HG03060 (cell line): Measurements from ENCODE around the gene MCTP1.
"Not testable (repeated sequence)": the region's sequence is repeated elsewhere in the genome, so short reads cannot be mapped to it uniquely, and the experiment has no call there.

Experiments
- ATAC-seq: cut with Tn5 transposase; IDR thresholded peaks from one replicate; pipeline ENCODE4 v1.9.1; 2021; ENCODE audit warnings: low read depth, moderate number of reproducible peaks; ENCODE audit not compliant: unreplicated experiment

The MCTP1 gene

DNA sequence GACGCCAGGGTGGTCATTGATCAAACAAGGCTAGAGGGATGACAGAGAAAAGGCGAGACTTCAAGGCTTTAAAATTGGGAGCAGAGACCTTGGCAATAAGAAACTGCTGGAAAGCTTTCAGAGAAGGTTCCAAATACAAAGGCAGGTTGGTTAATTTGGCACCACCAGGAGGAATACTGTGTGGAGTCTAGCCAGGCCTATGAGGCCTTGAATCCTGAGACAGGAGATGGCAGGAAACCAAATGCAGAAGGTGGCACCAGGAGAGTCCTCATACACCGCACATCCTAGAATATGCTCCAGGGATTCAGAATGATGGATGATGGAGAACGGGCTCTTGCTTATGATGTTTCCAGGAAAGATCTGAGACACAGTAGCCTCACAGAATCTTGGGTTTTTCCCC lies 90.0 kb downstream of the MCTP1 start:
- no peak for ATAC-seq

GRCh38 chr5:95191330-95191729 lies 93.6 kb downstream of the MCTP1 start:
- ATAC-seq, result peak; percentile 83

- ATAC-seq, result no peak
Observed at GRCh38 chr5:95184924-95185323, 100.0 kb downstream of the MCTP1 start.

GRCh38 chr5:95181644-95182043 lies 103.2 kb downstream of the MCTP1 start:
- ATAC-seq, result no peak

- no peak for ATAC-seq
Observed at GRCh38 chr5:95178046-95178651, 106.7 kb downstream of the MCTP1 start.

GRCh38 chr5:95177456-95177855 lies 107.4 kb downstream of the MCTP1 start:
- ATAC-seq, result no peak

- ATAC-seq, result no peak
Observed at GRCh38 chr5:95175106-95175505, 109.8 kb downstream of the MCTP1 start.

DNA sequence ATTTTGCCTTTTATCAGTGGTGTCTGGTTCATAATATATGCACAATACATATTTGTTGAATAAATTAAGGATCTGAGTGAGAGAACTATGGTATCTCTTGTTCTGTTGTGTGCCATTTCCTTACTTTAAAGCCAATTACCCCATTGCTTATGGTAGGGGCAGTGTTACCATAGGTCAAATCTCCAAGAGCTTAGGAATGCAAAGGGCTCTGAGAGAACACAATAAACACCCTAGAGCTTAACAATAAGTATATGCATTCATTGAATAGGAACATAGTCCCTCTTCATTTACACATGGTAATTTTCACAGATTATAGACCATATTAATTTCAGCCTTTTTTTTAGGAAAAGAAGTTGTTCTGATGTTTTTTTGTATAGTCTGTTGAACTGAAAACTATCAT lies 112.2 kb downstream of the MCTP1 start:
- ATAC-seq, result no peak

DNA sequence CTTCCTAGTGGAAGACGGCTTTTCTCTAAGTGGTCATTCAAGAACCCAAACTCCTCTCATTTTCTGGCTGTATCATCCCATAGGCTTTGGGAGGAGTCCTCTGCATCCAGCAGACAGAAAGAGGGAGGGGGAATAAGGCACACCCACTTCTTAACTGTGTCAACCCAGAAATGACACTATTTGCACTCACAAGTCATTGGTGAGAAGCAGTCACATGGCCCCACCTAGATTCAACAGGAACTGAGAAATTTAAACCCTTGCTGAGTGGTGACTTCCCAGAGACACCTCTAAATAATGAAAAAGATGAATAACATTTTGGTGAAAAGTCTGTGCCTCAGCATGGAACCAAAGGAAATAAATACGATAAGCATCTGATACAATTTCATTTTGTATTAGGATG lies 120.0 kb downstream of the MCTP1 start:
- ATAC-seq, result no peak

GRCh38 chr5:95163079-95163478 lies 121.8 kb downstream of the MCTP1 start:
- ATAC-seq, result no peak

GRCh38 chr5:95162231-95162992 lies 122.5 kb downstream of the MCTP1 start:
- ATAC-seq, result no peak

DNA sequence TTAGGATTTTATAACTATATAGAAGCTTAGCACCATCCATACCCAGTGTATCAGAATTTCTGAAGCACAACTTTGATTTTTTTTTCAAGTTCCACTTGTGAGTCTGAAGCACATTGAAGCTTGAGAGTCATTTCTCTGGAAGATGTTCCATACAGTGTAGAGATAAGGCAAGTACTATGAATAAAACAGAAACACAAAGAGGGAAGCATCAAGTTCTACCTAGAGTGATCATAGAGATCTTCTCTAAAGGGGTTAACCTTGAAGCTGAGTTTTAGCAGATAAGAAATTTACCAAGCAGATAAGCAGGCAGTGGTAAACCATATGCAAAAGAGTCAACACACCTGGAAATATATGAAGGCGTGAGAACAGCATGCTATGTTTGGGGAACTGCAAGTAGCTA lies 125.3 kb downstream of the MCTP1 start:
- no peak for ATAC-seq

DNA sequence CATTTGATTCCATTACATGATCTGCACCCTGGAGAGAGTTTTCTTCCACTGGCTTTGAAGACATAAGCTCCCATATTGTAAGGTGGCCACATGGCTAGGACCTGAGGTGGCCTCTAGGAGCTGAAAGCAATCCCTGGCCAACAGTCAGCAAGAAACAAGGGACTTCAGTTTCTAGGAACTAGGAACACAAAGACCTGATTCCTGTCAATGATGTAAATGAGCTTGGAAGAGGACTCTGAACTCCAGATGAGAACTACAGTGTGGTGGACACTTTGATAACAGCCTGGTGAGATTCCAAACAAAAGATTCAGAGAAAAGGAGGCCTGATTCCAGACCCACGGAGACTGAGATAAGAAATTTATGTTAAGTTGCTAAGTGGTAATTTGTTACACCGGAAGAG lies 129.0 kb downstream of the MCTP1 start:
- ATAC-seq, result no peak

GRCh38 chr5:95153511-95153910 lies 131.4 kb downstream of the MCTP1 start:
- ATAC-seq, result no peak

DNA sequence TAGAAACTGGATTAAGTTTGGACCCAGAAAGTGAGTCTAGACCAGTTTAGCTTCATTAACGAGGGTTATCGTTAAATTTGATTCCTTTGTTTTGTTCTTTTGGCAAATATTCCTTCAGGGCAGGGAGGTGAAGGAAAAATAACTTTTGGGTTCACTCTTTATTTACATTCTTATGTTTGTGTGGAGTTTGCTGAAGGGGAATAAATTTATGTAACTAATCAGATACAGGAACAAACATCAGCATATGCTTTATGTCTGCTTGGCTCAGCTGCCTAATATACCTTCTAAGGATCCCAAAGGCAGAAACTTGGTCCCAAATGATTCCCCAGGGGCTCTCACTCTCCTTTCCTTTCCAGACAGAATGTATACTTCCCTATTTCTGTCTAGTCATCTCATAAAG lies 132.4 kb downstream of the MCTP1 start:
- no peak for ATAC-seq

- ATAC-seq, result no peak
Observed at GRCh38 chr5:95152131-95152530, 132.8 kb downstream of the MCTP1 start.

- ATAC-seq, result no peak
Observed at GRCh38 chr5:95151694-95152093, 133.2 kb downstream of the MCTP1 start.

DNA sequence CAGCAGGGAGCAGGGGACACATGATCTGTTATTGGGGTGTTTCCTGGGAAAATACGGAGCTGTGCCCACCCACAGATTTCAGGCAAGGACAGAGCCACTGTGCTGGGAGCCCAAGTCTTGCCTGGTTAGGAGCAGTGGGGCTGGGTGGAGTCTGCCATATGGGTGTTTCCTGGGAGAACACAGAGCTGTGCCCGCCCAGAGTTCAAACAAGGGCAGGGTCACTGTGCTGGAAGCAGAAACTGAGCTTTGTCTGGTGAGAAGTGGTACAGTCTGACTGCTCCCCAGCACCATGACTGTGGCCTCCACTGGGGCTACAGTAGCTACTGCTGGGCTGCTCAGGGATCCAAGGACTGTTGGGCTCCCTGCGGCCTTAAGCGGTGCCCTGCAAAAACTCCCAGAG lies 135.5 kb downstream of the MCTP1 start:
- no peak for ATAC-seq

- ATAC-seq, result no peak
Observed at GRCh38 chr5:95148453-95148852, 136.4 kb downstream of the MCTP1 start.

DNA sequence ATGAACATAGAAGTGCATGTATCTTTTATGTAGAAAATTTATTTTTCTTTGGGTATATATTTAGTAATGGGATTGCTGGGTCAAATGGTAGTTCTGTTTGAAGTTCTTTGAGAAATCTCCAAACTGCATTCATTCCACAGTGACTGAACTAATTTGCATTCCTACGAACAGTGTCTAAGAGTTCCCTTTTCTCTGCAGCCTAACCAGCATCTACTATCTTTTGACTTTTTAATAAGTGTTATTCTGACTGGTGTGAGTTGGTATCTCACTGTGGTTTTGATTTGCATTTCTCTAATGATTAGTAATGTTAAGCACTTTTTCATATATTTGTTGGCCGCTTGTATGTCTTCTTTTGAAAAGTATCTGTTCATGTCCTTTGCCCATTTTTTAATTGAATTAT lies 141.0 kb downstream of the MCTP1 start:
- ATAC-seq, result not testable (repeated sequence)

GRCh38 chr5:95142145-95142544 lies 142.7 kb downstream of the MCTP1 start:
- no peak for ATAC-seq

DNA sequence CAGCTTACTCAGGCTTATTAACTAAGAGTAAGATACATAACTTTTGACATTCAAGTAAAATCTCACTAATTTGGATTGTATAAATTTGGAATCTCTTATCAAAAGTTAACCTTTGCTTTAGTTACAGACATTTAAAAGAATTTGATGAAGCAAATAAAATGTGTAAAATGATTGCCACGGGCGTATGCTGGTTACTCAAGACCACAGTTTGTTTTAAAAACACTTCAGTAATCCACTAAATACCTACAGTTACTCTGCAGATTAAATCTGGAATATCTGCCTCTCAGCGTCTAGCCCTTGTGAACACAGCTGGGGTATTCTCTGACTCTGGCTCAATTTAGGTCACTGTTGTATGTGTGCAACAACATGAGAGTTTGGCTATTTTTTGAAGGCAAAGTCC lies 143.8 kb downstream of the MCTP1 start:
- ATAC-seq, result no peak
